DND-41 (cell line): ENCODE measurements around the gene GPER1.

Experiments
- EZH2 ChIP-seq: IDR thresholded peaks from 3 replicates; pipeline ENCODE4 v1.6.1; 2012; ENCODE audit warnings: borderline replicate concordance, low read depth, mild to moderate bottlenecking, moderate library complexity, low read length, inconsistent platforms; ENCODE audit not compliant: severe bottlenecking
- TF ChIP-seq, protein P1 (sequence below): IDR thresholded peaks from 2 replicates; pipeline ENCODE4 v1.5.1; 2012; ENCODE audit warnings: borderline replicate concordance, low read length, moderate library complexity, mild to moderate bottlenecking; ENCODE audit not compliant: poor library complexity, severe bottlenecking; ENCODE audit errors: extremely low read depth

DNA sequence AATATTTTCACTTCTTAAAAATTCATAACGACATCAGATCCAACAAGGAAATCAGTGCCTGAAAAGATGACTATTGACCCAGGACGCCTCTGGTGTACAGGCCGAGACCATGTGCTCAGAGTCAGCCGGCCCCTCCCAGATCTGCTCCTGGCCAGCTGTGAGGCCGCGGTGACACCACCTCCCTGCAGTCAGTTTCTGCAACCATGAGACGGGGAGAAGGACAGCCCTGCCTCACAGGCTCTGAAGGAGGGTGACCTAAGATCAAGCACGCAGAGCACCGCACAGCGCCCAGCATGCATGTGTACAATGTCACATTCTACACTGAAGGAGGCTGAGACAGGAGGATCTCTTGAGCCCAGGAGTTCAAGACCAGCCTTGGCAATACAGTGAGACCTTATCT lies 2.6 kb upstream of the GPER1 start:
- TF ChIP-seq, protein P1, sequence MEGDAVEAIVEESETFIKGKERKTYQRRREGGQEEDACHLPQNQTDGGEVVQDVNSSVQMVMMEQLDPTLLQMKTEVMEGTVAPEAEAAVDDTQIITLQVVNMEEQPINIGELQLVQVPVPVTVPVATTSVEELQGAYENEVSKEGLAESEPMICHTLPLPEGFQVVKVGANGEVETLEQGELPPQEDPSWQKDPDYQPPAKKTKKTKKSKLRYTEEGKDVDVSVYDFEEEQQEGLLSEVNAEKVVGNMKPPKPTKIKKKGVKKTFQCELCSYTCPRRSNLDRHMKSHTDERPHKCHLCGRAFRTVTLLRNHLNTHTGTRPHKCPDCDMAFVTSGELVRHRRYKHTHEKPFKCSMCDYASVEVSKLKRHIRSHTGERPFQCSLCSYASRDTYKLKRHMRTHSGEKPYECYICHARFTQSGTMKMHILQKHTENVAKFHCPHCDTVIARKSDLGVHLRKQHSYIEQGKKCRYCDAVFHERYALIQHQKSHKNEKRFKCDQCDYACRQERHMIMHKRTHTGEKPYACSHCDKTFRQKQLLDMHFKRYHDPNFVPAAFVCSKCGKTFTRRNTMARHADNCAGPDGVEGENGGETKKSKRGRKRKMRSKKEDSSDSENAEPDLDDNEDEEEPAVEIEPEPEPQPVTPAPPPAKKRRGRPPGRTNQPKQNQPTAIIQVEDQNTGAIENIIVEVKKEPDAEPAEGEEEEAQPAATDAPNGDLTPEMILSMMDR: no peak
- TF ChIP-seq EZH2: no peak
